Measurements from ENCODE around the gene CREG2.

The CREG2 gene

GRCh38 chr2:101368376-101368775 lies 18.9 kb downstream of the CREG2 start:
- Histone ChIP-seq H3K27me3 (ENCODE audit: insufficient read depth, low read length) (no peaks in the 10 kb centered on the region), H3K27ac (ENCODE audit: low read depth, low read length) (no peak overlapping the region), H4K8ac (ENCODE audit: low read depth, low read length) (no peak overlapping the region), H3K14ac (ENCODE audit: low read length) (no peak overlapping the region), H3K79me2 (ENCODE audit: control insufficient read depth, insufficient read depth, low read length, poor library complexity) (no peaks in the 10 kb centered on the region), H3K18ac (ENCODE audit: low read length) (no peak overlapping the region), H3K4me2 (ENCODE audit: low read length) (no peak overlapping the region), H3K79me1 (ENCODE audit: low read length) (peaks cover 3% of the 10 kb centered on the region), H2BK12ac (ENCODE audit: low read length) (no peak overlapping the region), H3K4me1 (ENCODE audit: control insufficient read depth in 1 of 2, insufficient read depth in 2 of 2, low read length in 2 of 2) (peaks cover 7 to 8% of the 10 kb centered on the region in 2 experiments), H3K23ac (ENCODE audit: low read length) (no peak overlapping the region), H3K4me3 (ENCODE audit: low read depth, low read length) (no peak overlapping the region), H2AK5ac (ENCODE audit: low read length) (no peak overlapping the region), H2BK5ac (ENCODE audit: low read depth, low read length, poor library complexity) (no peak overlapping the region), H3K9me3 (ENCODE audit: insufficient read depth, low read depth, low read length) (no peaks in the 10 kb centered on the region), H3K4ac (ENCODE audit: low read depth, low read length) (no peak overlapping the region), H2BK120ac (ENCODE audit: insufficient read depth, low read length, poor library complexity) (no peak overlapping the region), H3K36me3 (ENCODE audit: control insufficient read depth in 1 of 2, insufficient read depth in 2 of 2, low read length in 2 of 2) (no peaks in the 10 kb centered on the region), H3K9ac (ENCODE audit: low read length) (no peak overlapping the region), H2AFZ (ENCODE audit: insufficient read depth, low read length, poor library complexity) (no peak overlapping the region), H4K12ac (ENCODE audit: low read depth, low read length) (no peak overlapping the region), H4K91ac (ENCODE audit: low read depth, low read length) (no peak overlapping the region)
- WGBS (ENCODE audit: extremely low coverage, insufficient coverage, insufficient read length) = no CpG with 5 or more reads among the region's 5 CpGs
- peak in 1 of 2 donors; percentile 33 for DNase-seq

GRCh38 chr2:101367508-101367907 lies 19.8 kb downstream of the CREG2 start:
- Histone ChIP-seq H3K23ac (ENCODE audit: low read length) (no peak overlapping the region), H4K91ac (ENCODE audit: low read depth, low read length) (no peak overlapping the region), H3K4me1 (ENCODE audit: control insufficient read depth in 1 of 2, insufficient read depth in 2 of 2, low read length in 2 of 2) (peaks cover 7 to 10% of the 10 kb centered on the region in 2 experiments), H4K12ac (ENCODE audit: low read depth, low read length) (no peak overlapping the region), H3K79me1 (ENCODE audit: low read length) (peaks cover 3% of the 10 kb centered on the region), H3K4me2 (ENCODE audit: low read length) (no peak overlapping the region), H3K18ac (ENCODE audit: low read length) (no peak overlapping the region), H3K4me3 (ENCODE audit: low read depth, low read length) (no peak overlapping the region), H3K27me3 (ENCODE audit: insufficient read depth, low read length) (no peaks in the 10 kb centered on the region), H2AFZ (ENCODE audit: insufficient read depth, low read length, poor library complexity) (no peak overlapping the region), H2BK120ac (ENCODE audit: insufficient read depth, low read length, poor library complexity) (no peak overlapping the region), H3K9me3 (ENCODE audit: insufficient read depth, low read depth, low read length) (no peaks in the 10 kb centered on the region), H2AK5ac (ENCODE audit: low read length) (no peak overlapping the region), H3K79me2 (ENCODE audit: control insufficient read depth, insufficient read depth, low read length, poor library complexity) (no peaks in the 10 kb centered on the region), H3K36me3 (ENCODE audit: control insufficient read depth in 1 of 2, insufficient read depth in 2 of 2, low read length in 2 of 2) (no peaks in the 10 kb centered on the region), H3K9ac (ENCODE audit: low read length) (no peak overlapping the region), H3K27ac (ENCODE audit: low read depth, low read length) (no peak overlapping the region), H3K14ac (ENCODE audit: low read length) (no peak overlapping the region), H2BK5ac (ENCODE audit: low read depth, low read length, poor library complexity) (no peak overlapping the region), H2BK12ac (ENCODE audit: low read length) (no peak overlapping the region), H4K8ac (ENCODE audit: low read depth, low read length) (no peak overlapping the region), H3K4ac (ENCODE audit: low read depth, low read length) (no peak overlapping the region)
- WGBS (ENCODE audit: extremely low coverage, insufficient coverage, insufficient read length) = no CpG with 5 or more reads among the region's 5 CpGs
- DNase-seq = no peak

- H3K4me2 ChIP-seq (ENCODE audit: low read length) = no peak overlapping the region
- H4K91ac ChIP-seq (ENCODE audit: low read depth, low read length) = no peak overlapping the region
- no peak overlapping the region for H2BK120ac ChIP-seq (ENCODE audit: insufficient read depth, low read length, poor library complexity)
- no peak overlapping the region for H3K9ac ChIP-seq (ENCODE audit: low read length)
- no peaks in the 10 kb centered on the region for H3K27me3 ChIP-seq (ENCODE audit: insufficient read depth, low read length)
- no peak overlapping the region for H3K14ac ChIP-seq (ENCODE audit: low read length)
- H2AK5ac ChIP-seq (ENCODE audit: low read length) = no peak overlapping the region
- H3K23ac ChIP-seq (ENCODE audit: low read length) = no peak overlapping the region
- H3K4me3 ChIP-seq (ENCODE audit: low read depth, low read length) = no peak overlapping the region
- no peaks in the 10 kb centered on the region for H3K9me3 ChIP-seq (ENCODE audit: insufficient read depth, low read depth, low read length)
- H3K4me1 ChIP-seq (ENCODE audit: control insufficient read depth in 1 of 2, insufficient read depth in 2 of 2, low read length in 2 of 2) = peaks cover 4 to 9% of the 10 kb centered on the region in 2 experiments
- no peaks in the 10 kb centered on the region for H3K79me1 ChIP-seq (ENCODE audit: low read length)
- no peaks in the 10 kb centered on the region for H3K36me3 ChIP-seq (ENCODE audit: control insufficient read depth in 1 of 2, insufficient read depth in 2 of 2, low read length in 2 of 2)
- no peak overlapping the region for H4K12ac ChIP-seq (ENCODE audit: low read depth, low read length)
- H2AFZ ChIP-seq (ENCODE audit: insufficient read depth, low read length, poor library complexity) = no peak overlapping the region
- no peak overlapping the region for H2BK12ac ChIP-seq (ENCODE audit: low read length)
- no peak overlapping the region for H3K4ac ChIP-seq (ENCODE audit: low read depth, low read length)
- no peak overlapping the region for H2BK5ac ChIP-seq (ENCODE audit: low read depth, low read length, poor library complexity)
- WGBS (ENCODE audit: extremely low coverage, insufficient coverage, insufficient read length) = no CpG with 5 or more reads among the region's 7 CpGs
- DNase-seq = no peak
- no peak overlapping the region for H3K18ac ChIP-seq (ENCODE audit: low read length)
- H3K79me2 ChIP-seq (ENCODE audit: control insufficient read depth, insufficient read depth, low read length, poor library complexity) = no peaks in the 10 kb centered on the region
- H3K27ac ChIP-seq (ENCODE audit: low read depth, low read length) = no peak overlapping the region
- no peak overlapping the region for H4K8ac ChIP-seq (ENCODE audit: low read depth, low read length)
Measured at GRCh38 chr2:101364878-101365277, 22.4 kb downstream of the CREG2 start.

- Histone ChIP-seq H3K9ac (ENCODE audit: low read length) (no peak overlapping the region), H4K91ac (ENCODE audit: low read depth, low read length) (peak overlapping the region; percentile 42), H3K23ac (ENCODE audit: low read length) (no peak overlapping the region), H2BK5ac (ENCODE audit: low read depth, low read length, poor library complexity) (no peak overlapping the region), H2BK12ac (ENCODE audit: low read length) (no peak overlapping the region), H3K79me1 (ENCODE audit: low read length) (no peaks in the 10 kb centered on the region), H3K27ac (ENCODE audit: low read depth, low read length) (no peak overlapping the region), H3K4me3 (ENCODE audit: low read depth, low read length) (no peak overlapping the region), H3K14ac (ENCODE audit: low read length) (no peak overlapping the region), H3K4me1 (ENCODE audit: control insufficient read depth in 1 of 2, insufficient read depth in 2 of 2, low read length in 2 of 2) (peaks cover 4 to 12% of the 10 kb centered on the region in 2 experiments), H3K4ac (ENCODE audit: low read depth, low read length) (no peak overlapping the region), H2AK5ac (ENCODE audit: low read length) (peak overlapping the region; percentile 47), H3K27me3 (ENCODE audit: insufficient read depth, low read length) (no peaks in the 10 kb centered on the region), H3K18ac (ENCODE audit: low read length) (no peak overlapping the region), H3K79me2 (ENCODE audit: control insufficient read depth, insufficient read depth, low read length, poor library complexity) (no peaks in the 10 kb centered on the region), H3K9me3 (ENCODE audit: insufficient read depth, low read depth, low read length) (no peaks in the 10 kb centered on the region), H2BK120ac (ENCODE audit: insufficient read depth, low read length, poor library complexity) (no peak overlapping the region), H3K4me2 (ENCODE audit: low read length) (no peak overlapping the region), H4K12ac (ENCODE audit: low read depth, low read length) (no peak overlapping the region), H3K36me3 (ENCODE audit: control insufficient read depth in 1 of 2, insufficient read depth in 2 of 2, low read length in 2 of 2) (no peaks in the 10 kb centered on the region), H4K8ac (ENCODE audit: low read depth, low read length) (no peak overlapping the region), H2AFZ (ENCODE audit: insufficient read depth, low read length, poor library complexity) (no peak overlapping the region)
- no CpG with 5 or more reads among the region's 4 CpGs for WGBS (ENCODE audit: extremely low coverage, insufficient coverage, insufficient read length)
- DNase-seq = no peak
Measured at GRCh38 chr2:101362777-101363176, 24.5 kb downstream of the CREG2 start.
